HepG2 (cell line): Measurements from ENCODE around the gene TMEM269. TPM values are rescaled to one million over a fixed set of nuclear protein-coding genes. Genes with fewer than 3 reads are reported as not detected.

Experiments used
- ARNTL ChIP-seq: sonication (generic); formaldehyde crosslinking; IDR thresholded peaks from 2 replicates; pipeline ENCODE4 v1.4.0; 2020; ENCODE audit warnings: mild to moderate bottlenecking, missing genetic modification reagents
- CCAR2 ChIP-seq: fragments of 200-400 bp; formaldehyde crosslinking; optimal IDR thresholded peaks from 2 replicates; pipeline ENCODE3; 2018; ENCODE audit warnings: low read depth, mild to moderate bottlenecking, low read length, moderate library complexity
- CHCHD3 ChIP-seq: sonication (generic); formaldehyde crosslinking; IDR thresholded peaks from 2 replicates; pipeline ENCODE4 v1.8.0; 2022; ENCODE audit warnings: mild to moderate bottlenecking, missing genetic modification reagents, moderate library complexity
- DNMT1 ChIP-seq: sonication (generic); formaldehyde crosslinking; IDR thresholded peaks from 2 replicates; pipeline ENCODE4 v1.5.1; 2020; ENCODE audit warnings: mild to moderate bottlenecking, missing genetic modification reagents
- GATA4 ChIP-seq: sonication (generic); IDR thresholded peaks from 2 replicates; pipeline ENCODE4 v1.6.1; 2016; ENCODE audit warnings: antibody characterized with exemption, low read depth, borderline replicate concordance
- IRF2 ChIP-seq: IDR thresholded peaks from 2 replicates; pipeline ENCODE4 v1.6.1; 2018; ENCODE audit warnings: missing genetic modification reagents, missing compliant biosample characterization
- KDM3A ChIP-seq: IDR thresholded peaks from 2 replicates; pipeline ENCODE4 v1.6.1; 2018; ENCODE audit warnings: low read depth, missing compliant biosample characterization
- MEIS2 ChIP-seq: sonication (generic); formaldehyde crosslinking; IDR thresholded peaks from 2 replicates; pipeline ENCODE4 v1.9.0; 2021; ENCODE audit warnings: mild to moderate bottlenecking, missing genetic modification reagents
- SALL1 ChIP-seq: sonication (generic); formaldehyde crosslinking; IDR thresholded peaks from 2 replicates; pipeline ENCODE4 v1.8.0; 2022; ENCODE audit warnings: mild to moderate bottlenecking, missing genetic modification reagents
- SNAI1 ChIP-seq: sonication (generic); formaldehyde crosslinking; IDR thresholded peaks from 2 replicates; pipeline ENCODE4 v1.5.0; 2020; ENCODE audit warnings: mild to moderate bottlenecking, missing genetic modification reagents, borderline replicate concordance
- TBX2 ChIP-seq: sonication (generic); formaldehyde crosslinking; IDR thresholded peaks from 2 replicates; pipeline ENCODE4 v1.5.0; 2020; ENCODE audit warnings: missing genetic modification reagents, mild to moderate bottlenecking, borderline replicate concordance
- ZBTB21 ChIP-seq: sonication (generic); formaldehyde crosslinking; IDR thresholded peaks from 2 replicates; pipeline ENCODE4 v1.4.0; 2020; ENCODE audit warnings: missing genetic modification reagents
- ZFP41 ChIP-seq: sonication (generic); formaldehyde crosslinking; IDR thresholded peaks from 2 replicates; pipeline ENCODE4 v1.4.0; 2020; ENCODE audit warnings: mild to moderate bottlenecking, missing genetic modification reagents, borderline replicate concordance
- ZNF30 ChIP-seq: sonication (generic); formaldehyde crosslinking; IDR thresholded peaks from 2 replicates; pipeline ENCODE4 v1.5.0; 2020; ENCODE audit warnings: mild to moderate bottlenecking, missing genetic modification reagents
- ZNF432 ChIP-seq: sonication (generic); formaldehyde crosslinking; IDR thresholded peaks from 2 replicates; pipeline ENCODE4 v1.5.0; 2020; ENCODE audit warnings: missing genetic modification reagents, mild to moderate bottlenecking, borderline replicate concordance
- ZNF660 ChIP-seq: sonication (generic); formaldehyde crosslinking; IDR thresholded peaks from 2 replicates; pipeline ENCODE4 v1.5.1; 2020; ENCODE audit warnings: mild to moderate bottlenecking, low read depth, missing genetic modification reagents, borderline replicate concordance
- polyA plus RNA-seq, 8 experiments: library from polyadenylated mRNA; depleted of rRNA in 3 of 8; stranded (reverse) in 7 of 8; unstranded in 1 of 8; fragments of >200 nt; fragmentation: Illumina TruSeq in 4 of 8; extraction: Trizol in 4 of 8; gene quantifications; 2 replicates each; pipeline versions ENCODE4 v1.2.1 to v1.2.3, GENCODE V29; 2011 to 2016; ENCODE audit warnings: low read depth in 4 of 8, missing spikeins in 1 of 8, mixed read lengths in 1 of 8; ENCODE audit not compliant: insufficient read depth in 1 of 8
- total RNA-seq, 5 experiments: library from RNA; depleted of rRNA; stranded (reverse); fragments of >200 nt; fragmentation: Illumina TruSeq; extraction: Trizol; gene quantifications; 2 replicates each; pipeline ENCODE4 v1.2.3, GENCODE V29; 2016; ENCODE audit warnings: low read depth in 1 of 5
- TF ChIP-seq, protein P1 (sequence below): sonication (generic); formaldehyde crosslinking; IDR thresholded peaks from 2 replicates; pipeline ENCODE4 v1.4.0; 2020; ENCODE audit warnings: mild to moderate bottlenecking, missing genetic modification reagents
- TF ChIP-seq, protein P2 (sequence below): sonication (generic); formaldehyde crosslinking; conservative IDR thresholded peaks from 2 replicates; pipeline ENCODE4 v1.4.0; 2020; ENCODE audit warnings: missing genetic modification reagents
- TF ChIP-seq, protein P3 (sequence below): sonication (generic); formaldehyde crosslinking; IDR thresholded peaks from 2 replicates; pipeline ENCODE4 v1.4.0; 2020; ENCODE audit warnings: missing genetic modification reagents

Gene TMEM269
- total and polyA plus RNA-seq, 2 of the 13 experiments (the other 11 are each of a cell fraction or from before 2014, with no cell fraction given) = 0.15 to 0.21 TPM

DNA sequence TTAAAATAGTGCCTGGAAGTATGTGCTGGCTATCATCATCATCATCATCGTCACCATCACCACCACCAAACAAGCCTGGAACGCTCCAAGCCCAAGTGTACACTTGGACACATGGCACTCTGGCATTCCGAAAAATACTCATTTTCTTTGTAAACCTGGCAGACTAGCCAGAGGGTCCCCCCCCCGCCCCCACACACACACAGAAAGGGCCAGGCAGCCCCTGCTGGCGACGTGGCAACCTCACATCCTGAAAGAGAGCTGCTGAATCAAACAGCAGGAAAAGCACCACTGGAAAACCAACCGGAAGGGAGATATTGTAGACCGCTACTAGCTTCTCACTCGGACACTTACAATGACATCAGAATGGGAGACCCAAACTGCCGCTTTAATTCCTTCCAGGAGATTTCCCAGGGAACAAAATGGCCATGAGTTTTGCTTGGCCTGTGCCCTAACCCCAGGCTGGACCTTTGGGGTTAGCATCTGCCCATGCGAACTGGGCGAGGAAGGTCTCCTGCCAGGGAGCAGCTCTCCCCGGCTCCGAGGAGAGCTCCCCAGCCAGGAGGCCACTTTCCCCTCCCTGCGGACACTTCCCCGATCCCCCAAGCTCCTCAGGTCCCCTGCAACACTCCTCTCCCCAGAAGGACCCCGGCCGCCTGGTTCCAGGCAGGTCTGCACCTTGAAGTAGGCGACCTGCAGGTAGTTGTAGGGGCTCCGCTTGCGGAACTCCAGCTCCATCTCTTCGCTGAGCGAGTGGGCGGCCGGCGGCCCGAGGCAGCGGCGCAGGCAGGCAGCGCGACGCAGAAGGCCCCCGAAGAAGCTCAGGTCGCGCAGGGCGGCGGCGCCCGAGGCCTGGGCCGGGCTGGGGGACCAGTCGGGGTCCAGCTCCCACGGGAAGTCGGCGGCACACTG is 18.7 kb upstream of the TMEM269 start (continued):
- TF ChIP-seq ARNTL (CRISPR knock-in tag) = no peak; the same call in 1 of the 2 replicates
- TF ChIP-seq KDM3A (CRISPR knock-in tag) = no peak
- no peak for TF ChIP-seq CCAR2
- TF ChIP-seq, protein P1, sequence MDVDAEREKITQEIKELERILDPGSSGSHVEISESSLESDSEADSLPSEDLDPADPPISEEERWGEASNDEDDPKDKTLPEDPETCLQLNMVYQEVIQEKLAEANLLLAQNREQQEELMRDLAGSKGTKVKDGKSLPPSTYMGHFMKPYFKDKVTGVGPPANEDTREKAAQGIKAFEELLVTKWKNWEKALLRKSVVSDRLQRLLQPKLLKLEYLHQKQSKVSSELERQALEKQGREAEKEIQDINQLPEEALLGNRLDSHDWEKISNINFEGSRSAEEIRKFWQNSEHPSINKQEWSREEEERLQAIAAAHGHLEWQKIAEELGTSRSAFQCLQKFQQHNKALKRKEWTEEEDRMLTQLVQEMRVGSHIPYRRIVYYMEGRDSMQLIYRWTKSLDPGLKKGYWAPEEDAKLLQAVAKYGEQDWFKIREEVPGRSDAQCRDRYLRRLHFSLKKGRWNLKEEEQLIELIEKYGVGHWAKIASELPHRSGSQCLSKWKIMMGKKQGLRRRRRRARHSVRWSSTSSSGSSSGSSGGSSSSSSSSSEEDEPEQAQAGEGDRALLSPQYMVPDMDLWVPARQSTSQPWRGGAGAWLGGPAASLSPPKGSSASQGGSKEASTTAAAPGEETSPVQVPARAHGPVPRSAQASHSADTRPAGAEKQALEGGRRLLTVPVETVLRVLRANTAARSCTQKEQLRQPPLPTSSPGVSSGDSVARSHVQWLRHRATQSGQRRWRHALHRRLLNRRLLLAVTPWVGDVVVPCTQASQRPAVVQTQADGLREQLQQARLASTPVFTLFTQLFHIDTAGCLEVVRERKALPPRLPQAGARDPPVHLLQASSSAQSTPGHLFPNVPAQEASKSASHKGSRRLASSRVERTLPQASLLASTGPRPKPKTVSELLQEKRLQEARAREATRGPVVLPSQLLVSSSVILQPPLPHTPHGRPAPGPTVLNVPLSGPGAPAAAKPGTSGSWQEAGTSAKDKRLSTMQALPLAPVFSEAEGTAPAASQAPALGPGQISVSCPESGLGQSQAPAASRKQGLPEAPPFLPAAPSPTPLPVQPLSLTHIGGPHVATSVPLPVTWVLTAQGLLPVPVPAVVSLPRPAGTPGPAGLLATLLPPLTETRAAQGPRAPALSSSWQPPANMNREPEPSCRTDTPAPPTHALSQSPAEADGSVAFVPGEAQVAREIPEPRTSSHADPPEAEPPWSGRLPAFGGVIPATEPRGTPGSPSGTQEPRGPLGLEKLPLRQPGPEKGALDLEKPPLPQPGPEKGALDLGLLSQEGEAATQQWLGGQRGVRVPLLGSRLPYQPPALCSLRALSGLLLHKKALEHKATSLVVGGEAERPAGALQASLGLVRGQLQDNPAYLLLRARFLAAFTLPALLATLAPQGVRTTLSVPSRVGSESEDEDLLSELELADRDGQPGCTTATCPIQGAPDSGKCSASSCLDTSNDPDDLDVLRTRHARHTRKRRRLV (CRISPR knock-in tag) = no peak
- TF ChIP-seq DNMT1 = no peak
- TF ChIP-seq ZNF30 (CRISPR knock-in tag) = no peak
- TF ChIP-seq ZBTB21 (CRISPR knock-in tag) = no peak
- 0 out of 2 replicates have a peak, but pooled peaks have one; percentile 17 for TF ChIP-seq TBX2 (CRISPR knock-in tag)
- TF ChIP-seq ZFP41 = no peak
- no peak for TF ChIP-seq GATA4
- TF ChIP-seq, protein P2, sequence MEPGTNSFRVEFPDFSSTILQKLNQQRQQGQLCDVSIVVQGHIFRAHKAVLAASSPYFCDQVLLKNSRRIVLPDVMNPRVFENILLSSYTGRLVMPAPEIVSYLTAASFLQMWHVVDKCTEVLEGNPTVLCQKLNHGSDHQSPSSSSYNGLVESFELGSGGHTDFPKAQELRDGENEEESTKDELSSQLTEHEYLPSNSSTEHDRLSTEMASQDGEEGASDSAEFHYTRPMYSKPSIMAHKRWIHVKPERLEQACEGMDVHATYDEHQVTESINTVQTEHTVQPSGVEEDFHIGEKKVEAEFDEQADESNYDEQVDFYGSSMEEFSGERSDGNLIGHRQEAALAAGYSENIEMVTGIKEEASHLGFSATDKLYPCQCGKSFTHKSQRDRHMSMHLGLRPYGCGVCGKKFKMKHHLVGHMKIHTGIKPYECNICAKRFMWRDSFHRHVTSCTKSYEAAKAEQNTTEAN (CRISPR knock-in tag) = no peak
- no peak for TF ChIP-seq SNAI1 (CRISPR knock-in tag)
- TF ChIP-seq, protein P3, sequence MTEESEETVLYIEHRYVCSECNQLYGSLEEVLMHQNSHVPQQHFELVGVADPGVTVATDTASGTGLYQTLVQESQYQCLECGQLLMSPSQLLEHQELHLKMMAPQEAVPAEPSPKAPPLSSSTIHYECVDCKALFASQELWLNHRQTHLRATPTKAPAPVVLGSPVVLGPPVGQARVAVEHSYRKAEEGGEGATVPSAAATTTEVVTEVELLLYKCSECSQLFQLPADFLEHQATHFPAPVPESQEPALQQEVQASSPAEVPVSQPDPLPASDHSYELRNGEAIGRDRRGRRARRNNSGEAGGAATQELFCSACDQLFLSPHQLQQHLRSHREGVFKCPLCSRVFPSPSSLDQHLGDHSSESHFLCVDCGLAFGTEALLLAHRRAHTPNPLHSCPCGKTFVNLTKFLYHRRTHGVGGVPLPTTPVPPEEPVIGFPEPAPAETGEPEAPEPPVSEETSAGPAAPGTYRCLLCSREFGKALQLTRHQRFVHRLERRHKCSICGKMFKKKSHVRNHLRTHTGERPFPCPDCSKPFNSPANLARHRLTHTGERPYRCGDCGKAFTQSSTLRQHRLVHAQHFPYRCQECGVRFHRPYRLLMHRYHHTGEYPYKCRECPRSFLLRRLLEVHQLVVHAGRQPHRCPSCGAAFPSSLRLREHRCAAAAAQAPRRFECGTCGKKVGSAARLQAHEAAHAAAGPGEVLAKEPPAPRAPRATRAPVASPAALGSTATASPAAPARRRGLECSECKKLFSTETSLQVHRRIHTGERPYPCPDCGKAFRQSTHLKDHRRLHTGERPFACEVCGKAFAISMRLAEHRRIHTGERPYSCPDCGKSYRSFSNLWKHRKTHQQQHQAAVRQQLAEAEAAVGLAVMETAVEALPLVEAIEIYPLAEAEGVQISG (CRISPR knock-in tag) = no peak
- TF ChIP-seq MEIS2 (CRISPR knock-in tag) = no peak; the same call in 1 of the 2 replicates
- TF ChIP-seq ZNF660 (CRISPR knock-in tag) = no peak
- TF ChIP-seq SALL1 = no peak
- no peak for TF ChIP-seq ZNF432 (CRISPR knock-in tag)
- no peak for TF ChIP-seq CHCHD3 (CRISPR knock-in tag)
- TF ChIP-seq IRF2 (CRISPR knock-in tag) = peak; percentile 32; the same call in 1 of the 2 replicates
